ENCODE measurements around the gene DPH5. TPM values are rescaled to one million over a fixed set of nuclear protein-coding genes. Genes with fewer than 3 reads are reported as not detected.

Gene DPH5
- total RNA-seq (ENCODE audit: low replicate concordance) = 19.8 and 26.2 TPM in 2 replicates

GRCh38 chr1:101025657-101026429, at the start of gene DPH5:
Gene DPH5 (minus strand): TSS chr1:101025784. CDS start chr1:101025443, 341 bp downstream.

Other genes starting within 250 kb of the DPH5 start
- gene EXTL2, start 130.9 kb downstream of the DPH5 start, total RNA-seq (ENCODE audit: low replicate concordance) = 6.1 and 24.7 TPM in 2 replicates
- 27.0 and 27.9 TPM in 2 replicates for gene SLC30A7, start 129.7 kb downstream of the DPH5 start, total RNA-seq (ENCODE audit: low replicate concordance)
- 2.5 and 7.4 TPM in 2 replicates for gene S1PR1, start 211.2 kb upstream of the DPH5 start, total RNA-seq (ENCODE audit: low replicate concordance)